Keratinocyte (primary cell): Measurements from ENCODE around the gene MYO1C.
"Not testable (repeated sequence)": the region's sequence is repeated elsewhere in the genome, so short reads cannot be mapped to it uniquely, and the experiment has no call there.

Experiments used
- EZH2 ChIP-seq: IDR thresholded peaks from one replicate; pipeline ENCODE4 v1.6.1; 2012; ENCODE audit warnings: inconsistent platforms, mild to moderate bottlenecking, low read length, moderate library complexity
- TF ChIP-seq, protein P1 (sequence below), 3 experiments: IDR thresholded peaks in 1 of 3; conservative IDR thresholded peaks in 1 of 3; optimal IDR thresholded peaks in 1 of 3; 2 replicates in 2 of 3; 3 replicates in 1 of 3; pipeline versions ENCODE3 to v1.5.1; 2011; ENCODE audit warnings: low read length in 3 of 3, mild to moderate bottlenecking in 3 of 3, moderate library complexity in 2 of 3, control low read depth in 1 of 3, inconsistent platforms in 1 of 3; ENCODE audit not compliant: insufficient read depth in 2 of 3; ENCODE audit errors: extremely low read depth in 1 of 3

- TF ChIP-seq, protein P1, sequence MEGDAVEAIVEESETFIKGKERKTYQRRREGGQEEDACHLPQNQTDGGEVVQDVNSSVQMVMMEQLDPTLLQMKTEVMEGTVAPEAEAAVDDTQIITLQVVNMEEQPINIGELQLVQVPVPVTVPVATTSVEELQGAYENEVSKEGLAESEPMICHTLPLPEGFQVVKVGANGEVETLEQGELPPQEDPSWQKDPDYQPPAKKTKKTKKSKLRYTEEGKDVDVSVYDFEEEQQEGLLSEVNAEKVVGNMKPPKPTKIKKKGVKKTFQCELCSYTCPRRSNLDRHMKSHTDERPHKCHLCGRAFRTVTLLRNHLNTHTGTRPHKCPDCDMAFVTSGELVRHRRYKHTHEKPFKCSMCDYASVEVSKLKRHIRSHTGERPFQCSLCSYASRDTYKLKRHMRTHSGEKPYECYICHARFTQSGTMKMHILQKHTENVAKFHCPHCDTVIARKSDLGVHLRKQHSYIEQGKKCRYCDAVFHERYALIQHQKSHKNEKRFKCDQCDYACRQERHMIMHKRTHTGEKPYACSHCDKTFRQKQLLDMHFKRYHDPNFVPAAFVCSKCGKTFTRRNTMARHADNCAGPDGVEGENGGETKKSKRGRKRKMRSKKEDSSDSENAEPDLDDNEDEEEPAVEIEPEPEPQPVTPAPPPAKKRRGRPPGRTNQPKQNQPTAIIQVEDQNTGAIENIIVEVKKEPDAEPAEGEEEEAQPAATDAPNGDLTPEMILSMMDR (optimal IDR thresholded peaks at IDR 0.05 in 1 of 3, IDR thresholded peaks at IDR 0.05 in 1 of 3, conservative IDR thresholded peaks at IDR 0.05 in 1 of 3; ENCODE audit: extremely low read depth in 1 of 3, insufficient read depth in 2 of 3, low read length in 3 of 3) = not testable (repeated sequence)
- TF ChIP-seq EZH2 = not testable (repeated sequence)
Measured at GRCh38 chr17:1450261-1450660, 42.2 kb downstream of the MYO1C start.
